Measurements from ENCODE around the gene TEX11. TPM values are rescaled to one million over a fixed set of nuclear protein-coding genes. Genes with fewer than 3 reads are reported as not detected.

The TEX11 gene
- not detected in 2 replicates for total RNA-seq

GRCh38 chrX:70908541-70908940, at the start of gene TEX11:
TEX11 (minus strand) TSS chrX:70908711; CDS start chrX:70907789, 922 bp downstream.

Other genes with a start within 250 kb of the TEX11 start
- not detected in 2 replicates for gene SLC7A3, start 22.4 kb upstream of the TEX11 start, total RNA-seq
- 50.8 and 85.5 TPM in 2 replicates for gene SNX12, start 159.6 kb upstream of the TEX11 start, total RNA-seq
- gene FOXO4, start 187.1 kb upstream of the TEX11 start, total RNA-seq = 6.8 and 7.2 TPM in 2 replicates
- gene CXorf65, start 198.0 kb upstream of the TEX11 start, total RNA-seq = not detected in 2 replicates
- 0.16 and 0.31 TPM in 2 replicates for gene IL2RG, start 202.9 kb upstream of the TEX11 start, total RNA-seq
- gene MED12, start 209.9 kb upstream of the TEX11 start, total RNA-seq = 42.4 and 100 TPM in 2 replicates
- under 0.01 and 0.19 TPM in 2 replicates for gene NLGN3, start 236.1 kb upstream of the TEX11 start, total RNA-seq